ENCODE results near the gene PUM1.
A peak's percentile ranks its signal among the peaks of the same experiment; 100 is the strongest.

The PUM1 gene

GRCh38 chr1:30887485-30888315 lies 177.8 kb downstream of the PUM1 start:
- DNase-seq = peak; percentile 80

GRCh38 chr1:30886710-30887428 lies 178.6 kb downstream of the PUM1 start:
- DNase-seq = no peak

GRCh38 chr1:30885570-30886522 lies 179.7 kb downstream of the PUM1 start:
- DNase-seq = no peak

GRCh38 chr1:30884723-30885122 lies 180.8 kb downstream of the PUM1 start:
- no peak for DNase-seq

- no peak for DNase-seq
Measured at GRCh38 chr1:30883389-30884172, 181.9 kb downstream of the PUM1 start.

- no peak for DNase-seq
Measured at GRCh38 chr1:30882678-30883388, 182.7 kb downstream of the PUM1 start.

Measured in fibroblast of upper back skin (primary cell).